GM12878 (cell line): ENCODE data around the gene SGSH. TPM values are rescaled to one million over a fixed set of nuclear protein-coding genes. Genes with fewer than 3 reads are reported as not detected.
A peak's percentile ranks its signal among the peaks of the same experiment; 100 is the strongest.

Experiments
- ATAC-seq: fragments of 200-7000 bp; cut with Tn5 transposase; 3 replicates; pipeline ENCODE4 v1.9.1; 2020; ENCODE audit warnings: mild to moderate bottlenecking, moderate library complexity
- BruUV-seq: library from RNA; stranded (reverse); fragments of 400-500 nt; replicated peaks from 2 replicates; lab custom pipeline; 2021; lab: Mats Ljungman, UMichigan
- CTCF ChIA-PET: fragments of 300-600 bp; sonication (Branson Sonifier 250); formaldehyde crosslinking; extraction: SDS; loops from one replicate; lab custom pipeline; 2021; ENCODE audit warnings: inconsistent platforms; lab: Yijun Ruan, JAX
- POLR2A ChIA-PET: fragments of 350-600 bp; formaldehyde crosslinking; extraction: SDS; loops from one replicate; lab custom pipeline; 2021; ENCODE audit warnings: inconsistent platforms; lab: Charles Lee
- RAD21 ChIA-PET: fragments of 300-600 bp; sonication (Branson Sonifier 250); formaldehyde crosslinking; loops from one replicate; lab custom pipeline; 2023; ENCODE audit warnings: antibody characterized with exemption; ENCODE audit not compliant: unreplicated experiment; lab: Charles Lee
- SMC1A ChIA-PET: fragments of 300-600 bp; sonication (Branson Sonifier 250); formaldehyde crosslinking; loops from one replicate; lab custom pipeline; 2023; ENCODE audit not compliant: unreplicated experiment, uncharacterized antibody; lab: Charles Lee
- DNase-seq: peaks from one replicate; pipeline ENCODE4 v3.0.0-alpha.2; 2011; ENCODE audit warnings: low read depth, low spot score
- FAIRE-seq: peaks from 3 replicates; lab custom pipeline; 2011; peaks lifted over from hg19 to GRCh38; lab: Jason Lieb, UNC
- H2AFZ ChIP-seq: 2 replicates; pipeline ENCODE4 v1.6.0; 2011; ENCODE audit warnings: low read depth, low read length, control low read depth; ENCODE audit not compliant: control insufficient read depth
- H3K27ac ChIP-seq: 2 replicates; pipeline ENCODE4 v1.5.1; 2011; ENCODE audit warnings: control low read depth; ENCODE audit not compliant: control insufficient read depth, insufficient read depth
- H3K27me3 ChIP-seq, 2 experiments: replicated peaks in 1 of 2; 2 replicates each; pipeline versions ENCODE4 v1.6.0 to v1.6.1; 2011; ENCODE audit warnings: low read length in 1 of 2; ENCODE audit not compliant: control insufficient read depth in 2 of 2, insufficient read depth in 2 of 2
- H3K36me3 ChIP-seq, 2 experiments: 2 replicates each; pipeline ENCODE4 v1.5.1; 2011; ENCODE audit warnings: low read length in 1 of 2; ENCODE audit not compliant: control insufficient read depth in 2 of 2, insufficient read depth in 2 of 2
- H3K4me1 ChIP-seq: 2 replicates; pipeline ENCODE4 v1.6.1; 2011; ENCODE audit warnings: mild to moderate bottlenecking, low read length, moderate library complexity, mixed read lengths; ENCODE audit not compliant: control insufficient read depth, insufficient read depth
- H3K4me2 ChIP-seq: 2 replicates; pipeline ENCODE4 v1.6.0; 2011; ENCODE audit warnings: control low read depth; ENCODE audit not compliant: control insufficient read depth, insufficient read depth
- H3K4me3 ChIP-seq: fragments of 200-600 bp; sonication (generic); 2 replicates; pipeline ENCODE4 v1.5.1; 2016
- H3K79me2 ChIP-seq: 2 replicates; pipeline ENCODE4 v1.6.0; 2011; ENCODE audit warnings: low read length; ENCODE audit not compliant: control insufficient read depth, insufficient read depth
- H3K9ac ChIP-seq: 2 replicates; pipeline ENCODE4 v1.8.0; 2011; ENCODE audit warnings: low read length, control low read depth, mixed read lengths; ENCODE audit not compliant: control insufficient read depth, insufficient read depth
- H3K9me3 ChIP-seq: replicated peaks from 3 replicates; pipeline ENCODE4 v1.5.1; 2011; ENCODE audit warnings: mild to moderate bottlenecking, low read length; ENCODE audit not compliant: control insufficient read depth, insufficient read depth
- H4K20me1 ChIP-seq: 2 replicates; pipeline ENCODE4 v1.6.0; 2011; ENCODE audit not compliant: control insufficient read depth, insufficient read depth
- PAX5 ChIP-seq: IDR thresholded peaks from 2 replicates; pipeline ENCODE4 v1.6.1; 2011; ENCODE audit warnings: low read depth, low read length, borderline replicate concordance
- ZNF217 ChIP-seq: fragments of 450-650 bp; IDR thresholded peaks from 2 replicates; pipeline ENCODE4 v1.6.1; 2017; ENCODE audit warnings: antibody characterized with exemption, mild to moderate bottlenecking
- WGBS: methylation state at CpG from one replicate; pipeline ENCODE4 v1.1.6; 2016; ENCODE audit warnings: low lambda C conversion rate; ENCODE audit not compliant: insufficient replicate concordance, insufficient coverage; ENCODE audit errors: missing lambda C conversion rate; 5-methylcytosine and 5-hydroxymethylcytosine counted together
- in situ Hi-C: fragments of 300-500 bp; cut with MboI; formaldehyde crosslinking; loops from 9 replicates; pipeline ENCODE4 v1.14.3; 2018; ENCODE audit warnings: mixed read lengths
- intact Hi-C: fragments of 100-400 bp; cut with micrococcal nuclease; formaldehyde crosslinking; loops from one replicate; pipeline ENCODE4 v1.14.2; 2022; ENCODE audit not compliant: unreplicated experiment
- polyA plus RNA-seq, 11 experiments: library from polyadenylated mRNA; depleted of rRNA in 4 of 11; unstranded in 6 of 11; stranded (reverse) in 5 of 11; fragments of >200 nt; fragmentation: Nextera tagmentation in 4 of 11; fragmentation: Illumina TruSeq in 1 of 11; extraction: Ambion mirVana in 4 of 11; extraction: Trizol in 1 of 11; gene quantifications; 1 replicate in 1 of 11; 2 replicates in 10 of 11; pipeline versions ENCODE4 v1.2.1 to v1.2.3, GENCODE V29; 2011 to 2016; ENCODE audit warnings: inconsistent platforms in 2 of 11, missing spikeins in 2 of 11, low read depth in 1 of 11
- total RNA-seq, 4 experiments: library from RNA; depleted of rRNA in 3 of 4; stranded (reverse); fragments of >200 nt in 3 of 4; fragmentation: Illumina TruSeq in 1 of 4; extraction: Trizol in 1 of 4; gene quantifications; 2 replicates each; pipeline versions ENCODE4 v1.2.1 to v1.2.3, GENCODE V29; 2013 to 2021
- TF ChIP-seq, protein P1 (sequence below), 3 experiments: IDR thresholded peaks in 2 of 3; conservative IDR thresholded peaks in 1 of 3; 2 replicates each; pipeline ENCODE4 v1.5.1; 2011; ENCODE audit warnings: low read depth in 3 of 3, low read length in 3 of 3, mild to moderate bottlenecking in 3 of 3, control low read depth in 2 of 3, moderate library complexity in 2 of 3, inconsistent platforms in 1 of 3, mixed read lengths in 1 of 3; ENCODE audit not compliant: control insufficient read depth in 2 of 3, insufficient read depth in 1 of 3; ENCODE audit errors: extremely low read depth in 1 of 3
- TF ChIP-seq, protein P2 (sequence below): fragments of 450-650 bp; conservative IDR thresholded peaks from 2 replicates; pipeline ENCODE4 v1.6.1; 2017; ENCODE audit warnings: mild to moderate bottlenecking, moderate library complexity

Gene SGSH
- total and polyA plus RNA-seq, 10 of the 15 experiments (the other 5 are each of a cell fraction or from before 2014, with no cell fraction given), result 0.13 to 17.2 (median 6.0) TPM

GRCh38 chr17:80204626-80205468 is 15.3 kb downstream of the SGSH start:
- in situ Hi-C loops (no loop called here), intact Hi-C loops (no loop called here)
- DNase-seq (no peak), ATAC-seq (no peak), FAIRE-seq (no peak)
- Histone ChIP-seq H4K20me1 (no peaks in the 10 kb centered on the region), H3K79me2 (no peaks in the 10 kb centered on the region), H3K4me1 (no peaks in the 10 kb centered on the region), H3K9ac (no peak overlapping the region), H3K27ac (no peak overlapping the region), H3K4me3 (no peak overlapping the region), H3K4me2 (no peak overlapping the region)
- ChIA-PET CTCF (interaction anchor here (1.5 kb wide), 1 partner anchor 9 kb away, joined by 7 read pairs; no protein-coding TSS in a partner anchor), POLR2A (no interaction called here), SMC1A (interaction anchor here (1.6 kb wide), 1 partner anchor 9 kb away, joined by 5 read pairs; no protein-coding TSS in a partner anchor)
- 64% methylated on average over 18 of the region's 19 CpGs for WGBS
- no TSS peak for BruUV-seq
- TF ChIP-seq PAX5 (no peak), ZNF217 (no peak)
- TF ChIP-seq, all 136 proteins: peak for 0
- Histone ChIP-seq H2AFZ (no peak overlapping the region), H3K36me3 (no peaks in the 10 kb centered on the region), H3K27me3 (no peaks in the 10 kb centered on the region), H3K9me3 (no peaks in the 10 kb centered on the region)
- RAD21 ChIA-PET, result no interaction called here

DNA sequence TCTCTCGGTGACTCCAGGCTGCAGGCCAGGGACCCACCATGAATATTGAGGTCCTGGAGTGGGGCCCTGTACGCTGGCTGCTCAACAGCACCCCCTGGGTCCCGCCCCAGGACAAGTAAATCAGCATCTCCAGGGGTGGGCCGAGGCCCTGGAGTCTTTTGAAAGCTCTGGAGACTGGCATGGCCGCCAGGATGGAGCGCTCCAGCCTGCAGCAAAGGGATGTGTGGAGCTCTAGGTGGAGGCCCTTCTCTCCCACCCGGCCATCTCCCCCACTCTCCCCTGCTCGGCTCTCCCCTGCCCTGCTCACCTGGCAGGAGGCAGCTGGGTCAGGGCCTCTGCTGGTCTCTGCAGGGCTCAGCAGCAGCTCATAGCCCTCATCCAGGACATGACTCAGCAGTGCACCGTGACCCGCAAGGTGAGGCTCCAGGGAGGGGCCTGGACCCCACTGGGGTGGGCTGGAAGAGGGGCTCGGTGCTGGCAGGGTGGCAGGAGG is 16.6 kb downstream of the SGSH start:
- Histone ChIP-seq H3K27me3 (no peaks in the 10 kb centered on the region), H3K4me1 (no peaks in the 10 kb centered on the region), H2AFZ (no peak overlapping the region), H3K9ac (no peak overlapping the region), H3K4me2 (no peak overlapping the region), H3K4me3 (no peak overlapping the region), H3K79me2 (no peaks in the 10 kb centered on the region), H3K36me3 (no peaks in the 10 kb centered on the region), H3K9me3 (no peaks in the 10 kb centered on the region), H3K27ac (no peak overlapping the region), H4K20me1 (no peaks in the 10 kb centered on the region)
- CTCF ChIA-PET, result interaction anchor here (0.7 kb wide), 1 partner anchor 105 kb away, joined by 3 read pairs; no protein-coding TSS in a partner anchor
- FAIRE-seq, result no peak
- no peak for DNase-seq
- intact Hi-C loops (no loop called here), in situ Hi-C loops (no loop called here)
- no TSS peak for BruUV-seq
- RAD21 ChIA-PET, result no interaction called here
- no peak for ATAC-seq
- POLR2A ChIA-PET, result no interaction called here
- SMC1A ChIA-PET, result interaction anchor here (0.9 to 1.6 kb wide), 2 partner anchors 8 to 50 kb away, joined by 3 to 5 read pairs; no protein-coding TSS in a partner anchor
- 47% methylated on average over 11 of the region's 11 CpGs for WGBS
- TF ChIP-seq, protein P1, sequence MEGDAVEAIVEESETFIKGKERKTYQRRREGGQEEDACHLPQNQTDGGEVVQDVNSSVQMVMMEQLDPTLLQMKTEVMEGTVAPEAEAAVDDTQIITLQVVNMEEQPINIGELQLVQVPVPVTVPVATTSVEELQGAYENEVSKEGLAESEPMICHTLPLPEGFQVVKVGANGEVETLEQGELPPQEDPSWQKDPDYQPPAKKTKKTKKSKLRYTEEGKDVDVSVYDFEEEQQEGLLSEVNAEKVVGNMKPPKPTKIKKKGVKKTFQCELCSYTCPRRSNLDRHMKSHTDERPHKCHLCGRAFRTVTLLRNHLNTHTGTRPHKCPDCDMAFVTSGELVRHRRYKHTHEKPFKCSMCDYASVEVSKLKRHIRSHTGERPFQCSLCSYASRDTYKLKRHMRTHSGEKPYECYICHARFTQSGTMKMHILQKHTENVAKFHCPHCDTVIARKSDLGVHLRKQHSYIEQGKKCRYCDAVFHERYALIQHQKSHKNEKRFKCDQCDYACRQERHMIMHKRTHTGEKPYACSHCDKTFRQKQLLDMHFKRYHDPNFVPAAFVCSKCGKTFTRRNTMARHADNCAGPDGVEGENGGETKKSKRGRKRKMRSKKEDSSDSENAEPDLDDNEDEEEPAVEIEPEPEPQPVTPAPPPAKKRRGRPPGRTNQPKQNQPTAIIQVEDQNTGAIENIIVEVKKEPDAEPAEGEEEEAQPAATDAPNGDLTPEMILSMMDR (IDR thresholded peaks at IDR 0.05 in 2 of 3, conservative IDR thresholded peaks at IDR 0.05 in 1 of 3; ENCODE audit: control insufficient read depth in 2 of 3, extremely low read depth in 1 of 3, insufficient read depth in 1 of 3, low read depth in 3 of 3, low read length in 3 of 3), result 0 out of 6 replicates have a peak, but pooled peaks of 1 of the 3 experiments have one; percentile 4
- TF ChIP-seq, protein P2, sequence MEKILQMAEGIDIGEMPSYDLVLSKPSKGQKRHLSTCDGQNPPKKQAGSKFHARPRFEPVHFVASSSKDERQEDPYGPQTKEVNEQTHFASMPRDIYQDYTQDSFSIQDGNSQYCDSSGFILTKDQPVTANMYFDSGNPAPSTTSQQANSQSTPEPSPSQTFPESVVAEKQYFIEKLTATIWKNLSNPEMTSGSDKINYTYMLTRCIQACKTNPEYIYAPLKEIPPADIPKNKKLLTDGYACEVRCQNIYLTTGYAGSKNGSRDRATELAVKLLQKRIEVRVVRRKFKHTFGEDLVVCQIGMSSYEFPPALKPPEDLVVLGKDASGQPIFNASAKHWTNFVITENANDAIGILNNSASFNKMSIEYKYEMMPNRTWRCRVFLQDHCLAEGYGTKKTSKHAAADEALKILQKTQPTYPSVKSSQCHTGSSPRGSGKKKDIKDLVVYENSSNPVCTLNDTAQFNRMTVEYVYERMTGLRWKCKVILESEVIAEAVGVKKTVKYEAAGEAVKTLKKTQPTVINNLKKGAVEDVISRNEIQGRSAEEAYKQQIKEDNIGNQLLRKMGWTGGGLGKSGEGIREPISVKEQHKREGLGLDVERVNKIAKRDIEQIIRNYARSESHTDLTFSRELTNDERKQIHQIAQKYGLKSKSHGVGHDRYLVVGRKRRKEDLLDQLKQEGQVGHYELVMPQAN, result no peak
